ENCODE results near the gene CCP110.

DNA sequence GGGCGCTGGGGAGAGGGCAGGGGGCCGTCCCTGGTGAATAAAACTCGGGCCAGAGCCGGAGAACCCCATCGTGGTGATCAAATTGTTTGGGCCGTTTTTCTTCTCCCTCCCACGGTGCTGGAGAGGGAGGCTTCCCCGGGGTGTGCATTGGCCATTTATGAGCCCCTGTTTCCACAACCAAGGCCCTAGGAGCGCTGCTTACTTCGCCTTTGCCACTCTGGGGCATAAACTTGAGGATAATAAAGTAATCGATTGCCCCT lies 544 bp downstream of the CCP110 start:
- TF ChIP-seq, protein P1, sequence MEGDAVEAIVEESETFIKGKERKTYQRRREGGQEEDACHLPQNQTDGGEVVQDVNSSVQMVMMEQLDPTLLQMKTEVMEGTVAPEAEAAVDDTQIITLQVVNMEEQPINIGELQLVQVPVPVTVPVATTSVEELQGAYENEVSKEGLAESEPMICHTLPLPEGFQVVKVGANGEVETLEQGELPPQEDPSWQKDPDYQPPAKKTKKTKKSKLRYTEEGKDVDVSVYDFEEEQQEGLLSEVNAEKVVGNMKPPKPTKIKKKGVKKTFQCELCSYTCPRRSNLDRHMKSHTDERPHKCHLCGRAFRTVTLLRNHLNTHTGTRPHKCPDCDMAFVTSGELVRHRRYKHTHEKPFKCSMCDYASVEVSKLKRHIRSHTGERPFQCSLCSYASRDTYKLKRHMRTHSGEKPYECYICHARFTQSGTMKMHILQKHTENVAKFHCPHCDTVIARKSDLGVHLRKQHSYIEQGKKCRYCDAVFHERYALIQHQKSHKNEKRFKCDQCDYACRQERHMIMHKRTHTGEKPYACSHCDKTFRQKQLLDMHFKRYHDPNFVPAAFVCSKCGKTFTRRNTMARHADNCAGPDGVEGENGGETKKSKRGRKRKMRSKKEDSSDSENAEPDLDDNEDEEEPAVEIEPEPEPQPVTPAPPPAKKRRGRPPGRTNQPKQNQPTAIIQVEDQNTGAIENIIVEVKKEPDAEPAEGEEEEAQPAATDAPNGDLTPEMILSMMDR (IDR thresholded peaks at IDR 0.05) = no peak
- TF ChIP-seq POLR2A (IDR thresholded peaks at IDR 0.05) = no peak
